ENCODE results near the gene SNRNP27.

SNRNP27 gene

GRCh38 chr2:69916106-69916505 lies 22.4 kb downstream of the SNRNP27 start:
- no peak for DNase-seq (ENCODE audit: low read depth in 2 of 2)

- DNase-seq (ENCODE audit: low read depth in 2 of 2): no peak
Observed at GRCh38 chr2:69917852-69918251, 24.1 kb downstream of the SNRNP27 start.

- no peak for DNase-seq (ENCODE audit: low read depth in 2 of 2)
Observed at GRCh38 chr2:69918401-69918800, 24.6 kb downstream of the SNRNP27 start.

GRCh38 chr2:69923116-69923515 lies 29.4 kb downstream of the SNRNP27 start:
- no peak for DNase-seq (ENCODE audit: low read depth in 2 of 2)

GRCh38 chr2:69926849-69927515 lies 33.2 kb downstream of the SNRNP27 start:
- DNase-seq (ENCODE audit: low read depth in 2 of 2): no peak

GRCh38 chr2:69931832-69932595 lies 38.3 kb downstream of the SNRNP27 start:
- DNase-seq (ENCODE audit: low read depth in 2 of 2): no peak

GRCh38 chr2:69932596-69932922 lies 38.8 kb downstream of the SNRNP27 start:
- no peak for DNase-seq (ENCODE audit: low read depth in 2 of 2)

GRCh38 chr2:69933254-69933828 lies 39.6 kb downstream of the SNRNP27 start:
- DNase-seq (ENCODE audit: low read depth in 2 of 2): no peak

GRCh38 chr2:69933839-69934613 lies 40.3 kb downstream of the SNRNP27 start:
- DNase-seq (ENCODE audit: low read depth in 2 of 2): no peak

GRCh38 chr2:69934614-69934908 lies 40.8 kb downstream of the SNRNP27 start:
- DNase-seq (ENCODE audit: low read depth in 2 of 2): no peak

- DNase-seq (ENCODE audit: low read depth in 2 of 2): no peak
Observed at GRCh38 chr2:69935011-69935410, 41.3 kb downstream of the SNRNP27 start.

- DNase-seq (ENCODE audit: low read depth in 2 of 2): no peak
Observed at GRCh38 chr2:69936906-69937305, 43.1 kb downstream of the SNRNP27 start.

GRCh38 chr2:69937968-69938367 lies 44.2 kb downstream of the SNRNP27 start:
- DNase-seq (ENCODE audit: low read depth in 2 of 2): no peak

- DNase-seq (ENCODE audit: low read depth in 2 of 2): no peak
Observed at GRCh38 chr2:69939722-69940121, 46.0 kb downstream of the SNRNP27 start.

GRCh38 chr2:69940691-69941090 lies 46.9 kb downstream of the SNRNP27 start:
- DNase-seq (ENCODE audit: low read depth in 2 of 2): no peak

GRCh38 chr2:69943000-69943842 lies 49.5 kb downstream of the SNRNP27 start:
- DNase-seq (ENCODE audit: low read depth in 2 of 2): no peak

GRCh38 chr2:69943843-69944525 lies 50.2 kb downstream of the SNRNP27 start:
- DNase-seq (ENCODE audit: low read depth in 2 of 2): no peak

- no peak for DNase-seq (ENCODE audit: low read depth in 2 of 2)
Observed at GRCh38 chr2:69944756-69945155, 51.0 kb downstream of the SNRNP27 start.

GRCh38 chr2:69945441-69945840 lies 51.7 kb downstream of the SNRNP27 start:
- DNase-seq (ENCODE audit: low read depth in 2 of 2): no peak

- no peak for DNase-seq (ENCODE audit: low read depth in 2 of 2)
Observed at GRCh38 chr2:69945941-69946340, 52.2 kb downstream of the SNRNP27 start.

Data from stimulated activated CD8-positive, alpha-beta memory T cell treated with anti-CD3 and anti-CD28 coated beads, Interleukin-2, amount 100 ng/mL, for 1 hour (primary cell).